Right ventricle myocardium inferior (tissue), 1 donor: Measurements from ENCODE around the gene WIPF3. TPM values are rescaled to one million over a fixed set of nuclear protein-coding genes. Genes with fewer than 3 reads are reported as not detected.

ENCODE experiments used
- ATAC-seq: fragments of 200-7000 bp; cut with Tn5 transposase; one replicate; pipeline ENCODE4 v1.9.1; 2020; ENCODE audit warnings: mild to moderate bottlenecking, moderate library complexity
- DNase-seq: peaks from one replicate; pipeline ENCODE4 v3.0.0; 2021; ENCODE audit errors: missing footprints
- intact Hi-C: fragments of 100-400 bp; cut with DNase I; formaldehyde crosslinking; loops from one replicate; pipeline ENCODE4 v1.11.0; 2022
- total RNA-seq: library from RNA; stranded (reverse); fragmentation: NEBNext Ultra II Directional; extraction: Animal tissue kit (Norgen Biotek cat#: 25700); gene quantifications from one replicate; pipeline ENCODE4 v1.2.1, GENCODE V29; 2021
- donor health status: DM: no; HTN: yes; CAD: no; lungs with severe emphysema.

Gene WIPF3
- total RNA-seq, 1 donor from 2014 or later, result 5.5 TPM

DNA sequence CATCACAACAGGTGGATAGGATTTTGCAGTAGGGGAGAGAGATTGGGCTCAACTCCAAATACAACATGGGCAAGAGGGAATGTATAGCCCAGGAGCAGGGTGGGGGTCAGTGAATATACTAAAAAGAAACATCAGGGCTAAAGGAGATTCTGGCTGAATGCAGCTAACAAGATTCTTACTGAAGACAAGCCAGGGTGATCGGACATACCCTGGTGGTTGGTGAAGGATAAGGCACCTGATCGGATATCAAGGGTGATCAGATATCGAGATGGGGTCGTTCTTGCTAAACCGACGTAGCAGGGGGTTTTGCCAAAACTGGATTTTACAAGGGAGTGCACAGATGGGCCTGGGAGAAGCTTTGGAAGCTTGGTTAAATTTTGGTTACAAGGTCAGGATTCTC lies 34.4 kb downstream of the WIPF3 start:
- no peak for ATAC-seq
- DNase-seq, result no peak
- intact Hi-C loops, result no loop called here

GRCh38 chr7:29841926-29842701 lies 35.8 kb downstream of the WIPF3 start:
- no peak for ATAC-seq
- intact Hi-C loops, result no loop called here
- DNase-seq, result no peak

DNA sequence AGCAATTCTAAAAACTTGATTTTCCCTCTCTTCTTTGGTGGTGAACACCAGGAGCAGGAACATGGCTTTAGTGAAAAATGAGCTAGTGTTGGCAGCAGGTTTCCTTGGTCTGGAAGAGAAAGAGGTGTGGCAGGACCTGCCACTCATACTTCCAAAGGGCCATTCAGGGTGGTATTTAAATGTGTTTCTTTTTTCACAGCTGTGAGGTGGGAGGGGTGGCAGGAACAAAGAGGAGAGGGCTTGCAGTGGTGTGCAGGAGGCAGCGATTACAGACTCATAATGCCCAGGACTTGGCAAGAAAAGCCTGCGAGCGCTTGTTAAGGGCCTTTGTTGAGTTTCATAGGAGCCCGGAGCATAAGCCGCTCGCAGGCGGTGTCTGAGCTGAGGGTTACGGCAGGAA lies 36.8 kb downstream of the WIPF3 start:
- ATAC-seq (no peak), DNase-seq (no peak)
- intact Hi-C loops, result no loop called here

- no peak for DNase-seq
- intact Hi-C loops, result no loop called here
- ATAC-seq, result no peak
Observed at GRCh38 chr7:29843726-29844125, 37.4 kb downstream of the WIPF3 start.

DNA sequence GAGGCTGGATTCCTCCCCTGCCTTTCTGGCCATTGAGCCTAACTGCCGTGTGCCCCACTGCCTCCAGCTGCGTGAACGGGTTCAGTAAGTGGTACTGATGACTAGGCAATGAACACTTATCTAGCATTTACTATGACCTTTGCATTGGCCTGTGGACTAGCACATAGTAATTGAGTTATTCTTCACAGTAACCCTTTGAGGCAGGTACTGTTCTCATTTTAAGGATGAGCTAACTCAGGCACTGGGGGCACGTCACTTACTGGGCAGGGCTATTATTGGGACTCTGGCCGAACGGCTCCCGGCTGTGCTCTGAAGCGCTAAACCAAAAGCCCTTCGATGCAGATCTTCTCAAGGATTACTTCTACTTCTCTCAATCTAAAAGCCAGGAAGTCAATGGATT lies 38.3 kb downstream of the WIPF3 start:
- intact Hi-C loops, result no loop called here
- ATAC-seq (no peak), DNase-seq (no peak)

DNA sequence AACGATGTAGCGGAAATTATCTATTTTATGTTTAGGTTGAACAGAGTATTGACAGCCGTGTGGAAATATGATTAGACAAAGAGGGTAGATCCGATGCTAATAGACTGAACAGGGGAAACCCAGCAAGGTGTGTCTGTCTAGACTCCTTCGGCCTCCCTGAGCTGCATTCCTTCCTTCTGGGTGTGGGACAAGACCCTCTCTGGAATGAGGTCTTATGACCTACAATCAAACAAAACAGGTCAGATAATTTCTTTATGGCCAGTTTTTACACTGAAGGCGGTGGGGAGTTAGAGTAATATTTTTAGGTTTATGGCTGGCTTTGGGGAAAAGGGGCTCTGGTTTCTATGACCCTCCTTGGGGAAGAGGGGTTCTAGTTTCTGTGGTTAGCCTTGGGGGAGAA lies 41.2 kb downstream of the WIPF3 start:
- intact Hi-C loops, result no loop called here
- no peak for ATAC-seq
- DNase-seq, result no peak

- intact Hi-C loops, result no loop called here
- no peak for DNase-seq
- no peak for ATAC-seq
Observed at GRCh38 chr7:29847916-29848315, 41.6 kb downstream of the WIPF3 start.

- no peak for DNase-seq
- no peak for ATAC-seq
- intact Hi-C loops, result no loop called here
Observed at GRCh38 chr7:29848941-29849340, 42.6 kb downstream of the WIPF3 start.

GRCh38 chr7:29851487-29851886 lies 45.2 kb downstream of the WIPF3 start:
- peak; percentile 79 for ATAC-seq
- no peak for DNase-seq
- intact Hi-C loops, result no loop called here

- no peak for DNase-seq
Observed at GRCh38 chr7:29852457-29852856, 46.1 kb downstream of the WIPF3 start.

DNA sequence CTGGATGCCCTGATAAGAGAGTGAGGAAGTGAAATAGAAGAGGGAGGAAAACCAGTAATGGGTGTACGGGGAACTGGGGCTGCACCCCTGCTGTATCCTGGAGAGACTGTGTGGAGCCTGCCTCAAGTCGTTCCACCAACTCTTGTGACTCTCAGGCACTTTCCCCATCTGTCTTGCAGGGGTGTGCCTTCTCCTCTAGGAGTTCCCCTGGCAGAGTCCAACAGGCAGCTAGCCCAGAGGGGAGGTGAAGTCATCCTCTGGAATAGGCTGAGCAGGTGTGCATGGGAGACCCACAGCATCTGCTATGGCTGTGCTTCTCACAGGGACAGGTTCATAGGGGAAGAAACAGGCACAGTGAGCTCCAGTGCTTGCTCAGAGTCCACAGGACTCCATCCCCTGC lies 46.8 kb downstream of the WIPF3 start:
- DNase-seq (no peak), ATAC-seq (no peak)
- intact Hi-C loops, result no loop called here

More at GRCh38 chr7:29852457-29852856, 46.1 kb downstream of the WIPF3 start:
- no peak for ATAC-seq
- intact Hi-C loops, result no loop called here

DNA sequence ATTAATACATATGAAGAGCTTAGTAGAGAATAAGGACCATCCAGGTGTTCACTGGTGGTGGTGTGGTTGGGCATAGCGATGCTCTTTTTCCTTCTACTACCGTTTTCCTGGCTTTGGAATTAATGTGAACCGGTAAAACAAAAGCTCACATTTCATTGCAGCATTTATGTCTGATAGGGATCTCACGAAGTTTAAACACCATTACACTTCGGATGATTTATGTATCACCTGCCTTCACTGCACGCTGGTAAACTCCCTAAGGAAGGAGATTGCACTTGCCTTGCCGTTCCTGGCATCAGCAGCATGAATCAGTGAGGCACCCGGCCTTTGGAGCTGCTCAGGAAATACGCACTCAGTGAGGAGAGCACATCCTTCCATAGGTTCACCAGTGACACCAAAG lies 47.5 kb downstream of the WIPF3 start:
- ATAC-seq, result no peak
- no peak for DNase-seq
- intact Hi-C loops, result no loop called here

DNA sequence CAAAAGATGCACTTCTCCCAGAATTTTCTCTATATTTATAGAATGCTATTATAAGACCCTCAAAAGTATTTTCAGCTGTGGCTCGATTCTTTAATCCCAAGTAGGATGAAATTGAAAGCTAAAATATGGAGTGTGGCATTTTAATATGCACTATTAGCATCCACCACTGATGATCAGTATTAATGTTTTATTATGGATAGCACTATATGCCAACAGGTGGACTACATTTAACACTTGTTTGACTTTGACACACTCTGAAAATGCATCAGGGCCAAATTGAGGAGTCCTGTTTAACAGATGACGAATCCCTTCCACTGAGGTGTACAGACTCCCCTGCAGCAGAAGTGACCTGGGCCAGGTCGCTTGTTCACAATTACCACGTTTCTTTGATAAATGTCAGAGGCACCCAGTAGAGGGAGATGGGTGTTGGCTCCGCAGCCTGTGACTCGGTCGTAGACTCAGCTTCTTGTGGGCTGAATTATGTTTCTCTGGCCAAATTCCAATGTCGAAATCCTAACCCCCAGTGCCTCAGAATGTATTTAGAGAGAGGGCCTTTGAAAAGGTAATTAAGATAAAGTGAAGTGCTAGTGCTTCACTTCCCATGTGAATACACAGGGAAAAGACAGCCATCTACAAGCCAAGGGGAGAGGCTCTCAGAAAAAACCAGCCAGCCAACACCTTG lies 48.1 kb downstream of the WIPF3 start:
- DNase-seq (no peak), ATAC-seq (no peak)
- intact Hi-C loops, result no loop called here

- ATAC-seq (no peak), DNase-seq (no peak)
- intact Hi-C loops, result no loop called here
Observed at GRCh38 chr7:29857654-29858053, 51.3 kb downstream of the WIPF3 start.

GRCh38 chr7:29858191-29858951 lies 52.1 kb downstream of the WIPF3 start:
- ATAC-seq (no peak), DNase-seq (no peak)
- intact Hi-C loops, result no loop called here

DNA sequence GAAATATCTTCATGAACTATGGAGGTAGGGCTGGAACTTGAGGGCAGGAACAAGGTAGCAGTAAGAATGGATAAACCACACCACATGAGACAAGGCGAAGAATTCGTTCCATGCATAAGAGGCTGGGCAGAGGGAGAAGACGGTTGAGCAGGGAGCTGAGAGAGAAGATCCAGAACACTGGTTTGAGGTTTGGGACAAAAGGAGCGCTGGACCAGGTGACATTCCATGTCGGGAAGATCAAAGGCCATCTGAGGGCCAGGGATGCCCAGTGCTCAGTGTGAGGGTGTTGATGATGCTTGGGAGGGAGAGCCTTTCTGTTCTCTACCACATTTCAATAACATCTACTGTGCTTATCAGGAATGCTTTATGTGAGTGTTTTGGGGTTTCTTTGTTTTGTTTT lies 52.8 kb downstream of the WIPF3 start:
- ATAC-seq (peak; percentile 8), DNase-seq (no peak)

GRCh38 chr7:29859524-29860185 lies 53.3 kb downstream of the WIPF3 start:
- DNase-seq (no peak), ATAC-seq (peak; percentile 44)
- intact Hi-C loops, result no loop called here

More for the DNA sequence above, 52.8 kb downstream of the WIPF3 start:
- intact Hi-C loops, result no loop called here

- no peak for ATAC-seq
- intact Hi-C loops, result no loop called here
Observed at GRCh38 chr7:29860186-29860585, 53.9 kb downstream of the WIPF3 start.

DNA sequence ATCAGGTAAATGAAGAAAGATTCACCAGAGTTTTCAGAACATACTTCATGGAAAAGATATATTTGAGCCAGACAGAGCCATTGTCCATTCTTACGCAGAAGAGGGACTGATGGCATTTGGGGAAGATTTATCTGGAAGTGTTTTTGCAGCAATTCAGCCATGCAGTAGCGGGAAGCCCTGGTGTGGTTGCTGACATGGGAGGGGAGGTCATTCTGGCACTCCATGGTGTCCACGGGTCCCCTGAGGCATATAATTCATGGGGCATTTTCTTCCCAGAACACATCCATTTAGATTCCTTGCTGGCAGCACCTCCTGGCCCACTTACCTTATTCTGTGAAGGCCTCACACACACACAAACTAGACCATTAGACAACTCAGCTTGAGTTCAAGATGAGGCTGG lies 55.6 kb downstream of the WIPF3 start:
- intact Hi-C loops, result no loop called here
- DNase-seq, result no peak
- ATAC-seq, result no peak

More at GRCh38 chr7:29860186-29860585, 53.9 kb downstream of the WIPF3 start:
- DNase-seq, result no peak
